Measurements from ENCODE around the gene NEGR1. TPM values are rescaled to one million over a fixed set of nuclear protein-coding genes. Genes with fewer than 3 reads are reported as not detected.

NEGR1 gene
- total RNA-seq, 4 donors from 2014 or later: 33.3 to 73.0 (median 54.1) TPM

DNA sequence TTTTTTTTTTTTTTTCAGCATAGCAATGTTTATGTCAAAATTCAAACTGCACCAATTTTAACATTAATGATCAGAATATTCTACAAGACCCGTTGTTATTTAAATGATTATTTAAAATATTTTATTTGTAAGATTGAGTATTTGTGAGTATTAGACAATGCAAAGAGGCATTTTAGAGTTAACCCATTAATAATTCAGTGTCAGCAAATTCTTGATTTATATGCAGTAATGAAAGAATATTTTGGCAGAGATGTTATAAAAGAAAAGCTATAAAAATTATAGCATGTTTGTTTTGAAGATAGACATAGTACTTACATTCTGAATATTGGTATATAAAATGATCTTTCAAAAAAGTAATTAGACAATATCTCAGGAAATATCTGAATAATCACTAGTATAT, 932.0 kb downstream of the NEGR1 start:
- Histone ChIP-seq H3K27ac (no peak overlapping the region), H3K9me3 (no peaks in the 10 kb centered on the region), H3K27me3 (no peaks in the 10 kb centered on the region), H3K36me3 (no peaks in the 10 kb centered on the region), H3K4me1 (no peaks in the 10 kb centered on the region), H3K4me3 (no peak overlapping the region)
- 73 to 79% methylated on average over 1 of the region's 1 CpG for WGBS, 2 donors (ENCODE audit: low coverage in 1 of 2)
- TF ChIP-seq EP300 (IDR thresholded peaks at IDR 0.05): no peak
- TF ChIP-seq, protein P1, sequence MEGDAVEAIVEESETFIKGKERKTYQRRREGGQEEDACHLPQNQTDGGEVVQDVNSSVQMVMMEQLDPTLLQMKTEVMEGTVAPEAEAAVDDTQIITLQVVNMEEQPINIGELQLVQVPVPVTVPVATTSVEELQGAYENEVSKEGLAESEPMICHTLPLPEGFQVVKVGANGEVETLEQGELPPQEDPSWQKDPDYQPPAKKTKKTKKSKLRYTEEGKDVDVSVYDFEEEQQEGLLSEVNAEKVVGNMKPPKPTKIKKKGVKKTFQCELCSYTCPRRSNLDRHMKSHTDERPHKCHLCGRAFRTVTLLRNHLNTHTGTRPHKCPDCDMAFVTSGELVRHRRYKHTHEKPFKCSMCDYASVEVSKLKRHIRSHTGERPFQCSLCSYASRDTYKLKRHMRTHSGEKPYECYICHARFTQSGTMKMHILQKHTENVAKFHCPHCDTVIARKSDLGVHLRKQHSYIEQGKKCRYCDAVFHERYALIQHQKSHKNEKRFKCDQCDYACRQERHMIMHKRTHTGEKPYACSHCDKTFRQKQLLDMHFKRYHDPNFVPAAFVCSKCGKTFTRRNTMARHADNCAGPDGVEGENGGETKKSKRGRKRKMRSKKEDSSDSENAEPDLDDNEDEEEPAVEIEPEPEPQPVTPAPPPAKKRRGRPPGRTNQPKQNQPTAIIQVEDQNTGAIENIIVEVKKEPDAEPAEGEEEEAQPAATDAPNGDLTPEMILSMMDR (IDR thresholded peaks at IDR 0.05): no peak
- no peak for TF ChIP-seq POLR2A (IDR thresholded peaks at IDR 0.05)
- TF ChIP-seq POLR2AphosphoS5 (IDR thresholded peaks at IDR 0.05): no peak
- ATAC-seq: no peak

Small RNA genes within 50 kb of the gene (small RNA-seq; reads per million reads assigned to genes)
- 0 reads per million in 4 donors for gene AL358453.1
- gene AL359821.1: 0 reads per million in 4 donors

Measured in gastroesophageal sphincter (tissue), 4 donors.